Gastrocnemius medialis (tissue), 4 donors: ENCODE measurements around the gene TMEM39B. TPM values are rescaled to one million over a fixed set of nuclear protein-coding genes. Genes with fewer than 3 reads are reported as not detected.

Source experiments
- ATAC-seq, 2 donors: fragments of 150-250 bp; one replicate each; pipeline ENCODE4 v1.9.1; 2016
- DNase-seq, 2 donors: peaks; one replicate each; pipeline ENCODE4 v3.0.0-alpha.2; 2019
- H3K27ac ChIP-seq, 4 donors: fragments of 200-600 bp; sonication (generic); 1 replicate in 1 of 4; 2 replicates in 3 of 4; pipeline ENCODE4 v1.5.1; 2016 to 2018; ENCODE audit warnings: mild to moderate bottlenecking in 2 of 4, moderate library complexity in 1 of 4
- H3K27me3 ChIP-seq, 3 donors: fragments of 200-600 bp; sonication (generic) in 2 of 3; 1 replicate in 1 of 3; 2 replicates in 2 of 3; pipeline versions ENCODE4 v1.5.1 to v1.6.0; 2016 to 2019; ENCODE audit warnings: mild to moderate bottlenecking in 1 of 3, moderate library complexity in 1 of 3
- H3K36me3 ChIP-seq, 2 donors: fragments of 200-600 bp; sonication (generic) in 1 of 2; one replicate each; pipeline ENCODE4 v1.5.1; 2017 to 2018
- H3K4me1 ChIP-seq, 2 donors: fragments of 200-600 bp; sonication (generic) in 1 of 2; one replicate each; pipeline ENCODE4 v1.5.1; 2016 to 2017; ENCODE audit warnings: mild to moderate bottlenecking in 2 of 2
- H3K4me3 ChIP-seq, 4 donors: fragments of 200-600 bp; sonication (generic) in 3 of 4; 1 replicate in 1 of 4; 2 replicates in 3 of 4; pipeline ENCODE4 v1.5.1; 2016 to 2019; ENCODE audit warnings: mild to moderate bottlenecking in 2 of 4
- H3K9me3 ChIP-seq, 3 donors: fragments of 200-600 bp; sonication (generic) in 2 of 3; 1 replicate in 1 of 3; 2 replicates in 2 of 3; pipeline ENCODE4 v1.5.1; 2016 to 2019
- CTCF ChIP-seq, 5 experiments: fragments of 450-650 bp in 3 of 5; fragments of 200-600 bp in 2 of 5; sonication (generic) in 2 of 5; IDR thresholded peaks in 4 of 5; conservative IDR thresholded peaks in 1 of 5; 1 replicate in 4 of 5; 2 replicates in 1 of 5; pipeline ENCODE4 v1.5.1; 2016 to 2019; ENCODE audit warnings: antibody characterized with exemption in 5 of 5, mild to moderate bottlenecking in 3 of 5, moderate library complexity in 3 of 5
- POLR2A ChIP-seq, 2 donors: fragments of 450-650 bp; IDR thresholded peaks; one replicate each; pipeline ENCODE4 v1.6.1; 2017; ENCODE audit warnings: antibody characterized with exemption in 2 of 2, mild to moderate bottlenecking in 2 of 2, moderate library complexity in 2 of 2
- in situ Hi-C, 4 donors: fragments of 200-750 bp; cut with MboI; loops; one replicate each; pipeline versions ENCODE4 v1.15.0 to v1.8.0; 2017; ENCODE audit warnings: low sequenced_read_pairs in 4 of 4
- intact Hi-C: fragments of 100-400 bp; cut with DNase I; formaldehyde crosslinking; loops from one replicate; pipeline ENCODE4 v1.15.1; 2023; ENCODE audit warnings: low total_unique reads
- total RNA-seq, 4 donors: library from RNA; depleted of rRNA; stranded (reverse); fragments of >200 nt; gene quantifications; one replicate each; pipeline versions ENCODE4 v1.1.0 to v1.2.3, GENCODE V29; 2016

TMEM39B gene
- total RNA-seq, 4 donors from 2014 or later, result 2.5 to 11.1 (median 6.7) TPM

- no peak overlapping the region for H3K4me3 ChIP-seq
- intact Hi-C loops, result no loop called here
- H3K36me3 ChIP-seq, result peaks cover 0 to 45% of the 10 kb centered on the region in 2 donors
- no peaks in the 10 kb centered on the region for H3K27me3 ChIP-seq
- no peaks in the 10 kb centered on the region for H3K4me1 ChIP-seq
- no peak for TF ChIP-seq CTCF (IDR thresholded peaks at IDR 0.05 in 4 of 5, conservative IDR thresholded peaks at IDR 0.05 in 1 of 5)
- TF ChIP-seq POLR2A (IDR thresholded peaks at IDR 0.05), result no peak
- no peak for DNase-seq
- in situ Hi-C loops, result no loop called here
- H3K9me3 ChIP-seq, result no peaks in the 10 kb centered on the region
- H3K27ac ChIP-seq, result no peak overlapping the region
- ATAC-seq, result no peak
These were observed 26.7 kb downstream of the TMEM39B start for GRCh38 chr1:32099426-32099825.

- no peaks in the 10 kb centered on the region for H3K9me3 ChIP-seq
- ATAC-seq (peak in 1 of 2 donors; percentile 55), DNase-seq (peak in 1 of 2 donors; percentile 9)
- intact Hi-C loops (loop anchor here (10.0 kb wide), 1 partner anchor 124 kb away; the partner anchor contains the start of genes EIF3I and TMEM234), in situ Hi-C loops (no loop called here)
- TF ChIP-seq POLR2A (IDR thresholded peaks at IDR 0.05), result no peak
- no peak for TF ChIP-seq CTCF (IDR thresholded peaks at IDR 0.05 in 4 of 5, conservative IDR thresholded peaks at IDR 0.05 in 1 of 5)
- H3K36me3 ChIP-seq, result peaks cover 0 to 36% of the 10 kb centered on the region in 2 donors
- H3K27me3 ChIP-seq, result no peaks in the 10 kb centered on the region
- peak overlapping the region in 2 of 4 donors; percentile 24 to 39 for H3K27ac ChIP-seq
- H3K4me3 ChIP-seq, result no peak overlapping the region
- no peaks in the 10 kb centered on the region for H3K4me1 ChIP-seq
These were observed 27.6 kb downstream of the TMEM39B start for GRCh38 chr1:32100359-32100758.

DNA sequence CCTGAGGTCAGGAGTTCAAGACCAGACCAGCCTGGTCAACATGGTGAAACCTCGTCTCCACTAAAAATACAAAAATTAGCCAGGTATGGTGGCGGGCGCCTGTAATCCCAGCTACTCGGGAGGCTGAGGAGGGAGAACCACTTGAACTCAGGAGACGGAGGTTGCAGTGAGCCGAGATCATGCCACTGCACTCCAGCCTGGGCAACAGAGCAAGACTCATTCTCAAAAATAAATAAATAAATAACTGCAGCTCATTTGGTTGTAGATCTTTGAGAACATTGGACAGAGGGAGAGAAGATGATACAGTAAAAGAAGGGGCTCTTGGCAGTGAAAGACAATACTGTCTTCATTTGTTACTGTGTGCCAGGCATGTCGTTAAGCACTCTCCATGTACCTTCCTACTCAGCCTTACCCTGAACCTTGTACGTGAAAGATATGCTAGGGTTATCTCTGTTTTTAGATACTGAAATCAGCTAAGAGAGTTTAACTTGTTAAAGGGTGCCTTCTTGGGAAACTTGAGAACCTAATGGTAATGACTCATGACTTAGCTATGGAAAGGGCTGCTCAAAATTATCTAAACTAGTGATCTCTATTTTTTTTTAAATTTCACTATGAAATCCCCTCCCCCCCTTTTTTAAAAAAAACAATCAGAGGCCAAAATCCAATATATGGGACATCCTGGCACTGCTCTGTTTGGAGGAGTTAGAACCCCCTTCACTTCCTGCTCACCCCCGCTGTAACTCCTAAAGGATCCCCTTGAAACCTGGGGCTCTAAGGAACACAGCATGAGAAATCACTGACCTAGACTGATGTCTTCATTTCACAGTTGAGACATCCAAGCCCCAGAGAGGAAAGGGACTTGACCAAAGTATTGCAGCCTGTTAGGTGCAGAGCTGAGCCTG is 28.3 kb downstream of the TMEM39B start:
- ATAC-seq (no peak), DNase-seq (no peak)
- in situ Hi-C loops, result no loop called here
- Histone ChIP-seq H3K27ac (peak overlapping the region in 1 of 4 donors; percentile 27), H3K36me3 (peaks cover 0 to 29% of the 10 kb centered on the region in 2 donors), H3K4me1 (no peaks in the 10 kb centered on the region), H3K27me3 (no peaks in the 10 kb centered on the region), H3K9me3 (no peaks in the 10 kb centered on the region), H3K4me3 (no peak overlapping the region)
- TF ChIP-seq CTCF (IDR thresholded peaks at IDR 0.05 in 4 of 5, conservative IDR thresholded peaks at IDR 0.05 in 1 of 5), result no peak
- TF ChIP-seq POLR2A (IDR thresholded peaks at IDR 0.05), result no peak
- intact Hi-C loops, result loop anchor here (10.0 kb wide), 1 partner anchor 124 kb away; the partner anchor contains the start of genes EIF3I and TMEM234

DNA sequence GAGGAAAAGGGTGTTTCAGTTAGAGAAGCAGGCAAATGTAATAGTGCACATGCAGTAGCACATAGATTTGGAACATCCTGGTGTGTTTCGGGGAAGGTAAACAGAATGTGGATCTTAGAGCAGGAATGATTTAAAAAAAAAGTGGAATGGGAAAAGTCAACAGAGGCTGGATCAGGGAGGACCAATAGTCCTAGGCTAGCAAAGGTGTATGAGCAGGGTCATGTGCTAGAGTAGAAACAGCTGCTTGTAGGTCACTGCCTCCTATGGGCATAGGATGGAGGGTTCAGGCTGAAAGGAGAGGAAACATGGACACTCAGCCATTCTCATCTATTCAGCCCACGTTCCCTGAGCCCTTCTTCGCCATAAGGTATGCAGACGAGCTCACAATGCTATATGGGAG is 31.4 kb downstream of the TMEM39B start:
- H3K27me3 ChIP-seq, result no peaks in the 10 kb centered on the region
- TF ChIP-seq POLR2A (IDR thresholded peaks at IDR 0.05) (no peak), CTCF (IDR thresholded peaks at IDR 0.05 in 4 of 5, conservative IDR thresholded peaks at IDR 0.05 in 1 of 5) (no peak)
- H3K27ac ChIP-seq, result no peak overlapping the region
- H3K4me3 ChIP-seq, result no peak overlapping the region
- no peak for ATAC-seq
- no peaks in the 10 kb centered on the region for H3K9me3 ChIP-seq
- peaks cover 0 to 13% of the 10 kb centered on the region in 2 donors for H3K36me3 ChIP-seq
- peaks cover 6% of the 10 kb centered on the region in 2 donors for H3K4me1 ChIP-seq
- intact Hi-C loops, result loop anchor here (10.0 kb wide), 1 partner anchor 121 kb away; the partner anchor contains the start of genes EIF3I and TMEM234
- in situ Hi-C loops, result no loop called here
- DNase-seq, result no peak
